Measurements from ENCODE around the gene STUB1.

The STUB1 gene

DNA sequence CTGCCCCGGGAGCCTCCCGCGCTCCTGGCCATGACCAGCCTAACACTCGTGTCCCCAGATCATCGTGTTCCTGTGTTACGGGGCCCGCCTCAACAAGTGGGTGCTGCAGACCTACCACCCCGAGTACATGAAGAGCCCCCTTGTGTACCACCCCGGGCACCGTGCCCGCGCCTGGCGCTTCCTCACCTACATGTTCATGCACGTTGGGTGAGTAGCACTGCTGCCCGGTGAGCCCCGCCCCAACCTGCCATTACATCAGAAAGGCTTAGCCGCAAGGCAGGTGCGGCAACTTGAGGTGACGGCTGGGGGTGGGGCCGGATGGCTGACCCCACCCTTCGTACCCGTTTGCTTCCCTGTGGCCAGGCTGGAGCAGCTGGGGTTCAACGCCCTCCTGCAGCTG is 3.3 kb upstream of the STUB1 start:
- H3K36me3 ChIP-seq (ENCODE audit: insufficient read depth): peaks cover 3% of the 10 kb centered on the region; the same call in 1 of the 2 replicates
- TF ChIP-seq, protein P1, sequence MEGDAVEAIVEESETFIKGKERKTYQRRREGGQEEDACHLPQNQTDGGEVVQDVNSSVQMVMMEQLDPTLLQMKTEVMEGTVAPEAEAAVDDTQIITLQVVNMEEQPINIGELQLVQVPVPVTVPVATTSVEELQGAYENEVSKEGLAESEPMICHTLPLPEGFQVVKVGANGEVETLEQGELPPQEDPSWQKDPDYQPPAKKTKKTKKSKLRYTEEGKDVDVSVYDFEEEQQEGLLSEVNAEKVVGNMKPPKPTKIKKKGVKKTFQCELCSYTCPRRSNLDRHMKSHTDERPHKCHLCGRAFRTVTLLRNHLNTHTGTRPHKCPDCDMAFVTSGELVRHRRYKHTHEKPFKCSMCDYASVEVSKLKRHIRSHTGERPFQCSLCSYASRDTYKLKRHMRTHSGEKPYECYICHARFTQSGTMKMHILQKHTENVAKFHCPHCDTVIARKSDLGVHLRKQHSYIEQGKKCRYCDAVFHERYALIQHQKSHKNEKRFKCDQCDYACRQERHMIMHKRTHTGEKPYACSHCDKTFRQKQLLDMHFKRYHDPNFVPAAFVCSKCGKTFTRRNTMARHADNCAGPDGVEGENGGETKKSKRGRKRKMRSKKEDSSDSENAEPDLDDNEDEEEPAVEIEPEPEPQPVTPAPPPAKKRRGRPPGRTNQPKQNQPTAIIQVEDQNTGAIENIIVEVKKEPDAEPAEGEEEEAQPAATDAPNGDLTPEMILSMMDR (conservative IDR thresholded peaks at IDR 0.05; ENCODE audit: low read depth, low read length): no peak
- no peak overlapping the region for H3K4me3 ChIP-seq (IDR thresholded peaks at IDR 0.05; ENCODE audit: insufficient read depth, low read depth, low read length)
- H3K79me2 ChIP-seq (ENCODE audit: insufficient read depth, low read depth): peaks cover 14% of the 10 kb centered on the region
- no peak overlapping the region for H3K9ac ChIP-seq
- H2AFZ ChIP-seq (ENCODE audit: low read depth): no peak overlapping the region
- no peaks in the 10 kb centered on the region for H3K27me3 ChIP-seq (ENCODE audit: insufficient read depth, low read depth)
- H3K4me1 ChIP-seq (ENCODE audit: low read depth, poor library complexity, severe bottlenecking): no peaks in the 10 kb centered on the region
- no peak overlapping the region for H3K27ac ChIP-seq
- H4K20me1 ChIP-seq (ENCODE audit: insufficient read depth): no peaks in the 10 kb centered on the region
- no peak overlapping the region for H3K4me2 ChIP-seq

- Histone ChIP-seq H3K4me3 (IDR thresholded peaks at IDR 0.05; ENCODE audit: insufficient read depth, low read depth, low read length) (no peak overlapping the region), H3K4me1 (ENCODE audit: low read depth, poor library complexity, severe bottlenecking) (no peaks in the 10 kb centered on the region), H2AFZ (ENCODE audit: low read depth) (no peak overlapping the region), H3K27ac (no peak overlapping the region), H3K9ac (no peak overlapping the region), H3K79me2 (ENCODE audit: insufficient read depth, low read depth) (peaks cover 18% of the 10 kb centered on the region), H4K20me1 (ENCODE audit: insufficient read depth) (no peaks in the 10 kb centered on the region), H3K27me3 (ENCODE audit: insufficient read depth, low read depth) (no peaks in the 10 kb centered on the region), H3K4me2 (no peak overlapping the region), H3K36me3 (ENCODE audit: insufficient read depth) (peaks cover 3% of the 10 kb centered on the region; the same call in 1 of the 2 replicates)
- TF ChIP-seq, protein P1 (conservative IDR thresholded peaks at IDR 0.05; ENCODE audit: low read depth, low read length): no peak
Measured at GRCh38 chr16:677316-678190, 2.7 kb upstream of the STUB1 start.

DNA sequence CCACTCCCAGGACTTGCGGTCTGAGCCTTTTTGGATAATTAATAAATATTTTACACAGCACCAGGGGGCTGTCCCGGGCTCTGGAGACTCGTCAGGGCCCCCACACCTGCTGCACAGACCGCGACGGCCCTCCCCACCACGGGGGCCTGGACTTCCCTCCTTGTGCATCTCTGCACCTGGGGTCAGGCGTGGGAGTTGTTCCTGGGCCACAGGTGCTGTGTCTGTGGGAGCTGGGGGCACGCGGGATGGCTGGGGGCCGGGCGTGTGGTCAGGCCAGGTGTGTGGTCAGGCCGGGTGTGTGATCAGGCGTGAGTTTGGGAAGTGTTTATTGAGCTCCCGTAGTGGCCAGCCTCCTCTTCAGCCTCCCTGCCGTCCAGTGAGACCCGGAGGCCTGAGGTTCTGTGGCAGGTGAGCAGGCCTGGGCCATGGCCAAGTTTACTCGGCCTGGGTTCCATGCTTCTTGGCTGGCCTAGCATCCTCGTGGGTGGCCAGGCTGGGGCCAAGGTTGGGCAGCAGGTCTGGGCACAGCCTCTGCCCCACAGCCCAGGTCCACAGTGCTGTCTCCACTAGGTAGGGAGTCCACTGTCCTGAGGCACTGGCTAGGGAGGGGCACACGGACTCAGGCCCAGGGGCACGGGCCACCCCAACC is 1.9 kb upstream of the STUB1 start:
- Histone ChIP-seq H3K36me3 (ENCODE audit: insufficient read depth) (no peaks in the 10 kb centered on the region; the same call in 1 of the 2 replicates), H3K4me1 (ENCODE audit: low read depth, poor library complexity, severe bottlenecking) (no peaks in the 10 kb centered on the region), H2AFZ (ENCODE audit: low read depth) (no peak overlapping the region)

More for the DNA sequence above, 1.9 kb upstream of the STUB1 start:
- no peak overlapping the region for H3K4me3 ChIP-seq (IDR thresholded peaks at IDR 0.05; ENCODE audit: insufficient read depth, low read depth, low read length)
- no peak overlapping the region for H3K9ac ChIP-seq
- H4K20me1 ChIP-seq (ENCODE audit: insufficient read depth): no peaks in the 10 kb centered on the region
- TF ChIP-seq, protein P1 (conservative IDR thresholded peaks at IDR 0.05; ENCODE audit: low read depth, low read length): no peak
- H3K27ac ChIP-seq: no peak overlapping the region
- H3K27me3 ChIP-seq (ENCODE audit: insufficient read depth, low read depth): no peaks in the 10 kb centered on the region
- H3K79me2 ChIP-seq (ENCODE audit: insufficient read depth, low read depth): peaks cover 18% of the 10 kb centered on the region
- H3K4me2 ChIP-seq: no peak overlapping the region
